NCI-H1092 treated with DMSO at 0.1 percent for 48 hours (cell line): Measurements from ENCODE around the gene TTLL4.
A peak's percentile ranks its signal among the peaks of the same experiment; 100 is the strongest.
"Not testable (repeated sequence)": the region's sequence is repeated elsewhere in the genome, so short reads cannot be mapped to it uniquely, and the experiment has no call there.

Experiments used
- DNase-seq: peaks from one replicate; lab custom pipeline; 2025; lab: John Stamatoyannopoulos, UW

TTLL4 gene

GRCh38 chr2:218745160-218745558 lies 34.5 kb downstream of the TTLL4 start:
- no peak for DNase-seq

- DNase-seq: no peak
These were observed 35.2 kb downstream of the TTLL4 start for GRCh38 chr2:218745559-218746469.

GRCh38 chr2:218746470-218746795 lies 35.8 kb downstream of the TTLL4 start:
- DNase-seq: no peak

- DNase-seq: no peak
These were observed 36.3 kb downstream of the TTLL4 start for GRCh38 chr2:218746960-218747359.

GRCh38 chr2:218748741-218749441 lies 38.3 kb downstream of the TTLL4 start:
- no peak for DNase-seq

GRCh38 chr2:218754201-218754600 lies 43.6 kb downstream of the TTLL4 start:
- no peak for DNase-seq

- no peak for DNase-seq
These were observed 44.1 kb downstream of the TTLL4 start for GRCh38 chr2:218754781-218755180.

- no peak for DNase-seq
These were observed 44.5 kb downstream of the TTLL4 start for GRCh38 chr2:218755198-218755566.

- DNase-seq: no peak
These were observed 45.2 kb downstream of the TTLL4 start for GRCh38 chr2:218755567-218756404.

GRCh38 chr2:218756599-218757377 lies 46.2 kb downstream of the TTLL4 start:
- no peak for DNase-seq

- DNase-seq: no peak
These were observed 51.2 kb downstream of the TTLL4 start for GRCh38 chr2:218761795-218762194.

GRCh38 chr2:218772759-218773158 lies 62.1 kb downstream of the TTLL4 start:
- DNase-seq: not testable (repeated sequence)

GRCh38 chr2:218773881-218774280 lies 63.2 kb downstream of the TTLL4 start:
- DNase-seq: no peak

GRCh38 chr2:218776488-218776887 lies 65.9 kb downstream of the TTLL4 start:
- no peak for DNase-seq

- no peak for DNase-seq
These were observed 66.8 kb downstream of the TTLL4 start for GRCh38 chr2:218777276-218777990.

GRCh38 chr2:218780046-218780445 lies 69.4 kb downstream of the TTLL4 start:
- DNase-seq: no peak

GRCh38 chr2:218780851-218781690 lies 70.4 kb downstream of the TTLL4 start:
- peak; percentile 1 for DNase-seq

- DNase-seq: peak; percentile 17
These were observed 71.3 kb downstream of the TTLL4 start, which contains the start of gene CYP27A1 for GRCh38 chr2:218781691-218782527. Gene CYP27A1 (plus strand): TSS chr2:218782147. CDS start chr2:218782183, 36 bp downstream.

GRCh38 chr2:218782528-218782844 lies 71.9 kb downstream of the TTLL4 start:
- no peak for DNase-seq
